Hippocampal formation (tissue), 2 donors: ENCODE data around the gene MAN2C1.
"Not testable (repeated sequence)": the region's sequence is repeated elsewhere in the genome, so short reads cannot be mapped to it uniquely, and the experiment has no call there.

ENCODE experiments used
- DNase-seq, 2 donors: peaks; one replicate each; lab custom pipeline; 2025; lab: John Stamatoyannopoulos, UW

The MAN2C1 gene

GRCh38 chr15:75361361-75361988 lies 6.9 kb downstream of the MAN2C1 start:
- DNase-seq = no peak

GRCh38 chr15:75360856-75361255 lies 7.6 kb downstream of the MAN2C1 start:
- DNase-seq = no peak

GRCh38 chr15:75360391-75360790 lies 8.0 kb downstream of the MAN2C1 start:
- no peak for DNase-seq

GRCh38 chr15:75359537-75360250 lies 8.7 kb downstream of the MAN2C1 start:
- no peak for DNase-seq

- DNase-seq = no peak
Observed at GRCh38 chr15:75358771-75359536, 9.5 kb downstream of the MAN2C1 start.

GRCh38 chr15:75357976-75358673 lies 10.3 kb downstream of the MAN2C1 start:
- no peak for DNase-seq

GRCh38 chr15:75356517-75356916 lies 11.9 kb downstream of the MAN2C1 start:
- DNase-seq = no peak

GRCh38 chr15:75356006-75356405 lies 12.4 kb downstream of the MAN2C1 start:
- no peak for DNase-seq

- DNase-seq = no peak
Observed at GRCh38 chr15:75355369-75355768, 13.0 kb downstream of the MAN2C1 start.

GRCh38 chr15:75354454-75354853 lies 14.0 kb downstream of the MAN2C1 start:
- no peak for DNase-seq

GRCh38 chr15:75353604-75354003 lies 14.8 kb downstream of the MAN2C1 start:
- DNase-seq = no peak

GRCh38 chr15:75352186-75353080 lies 16.0 kb downstream of the MAN2C1 start:
- no peak for DNase-seq

GRCh38 chr15:75350601-75351361 lies 17.6 kb downstream of the MAN2C1 start:
- DNase-seq = no peak

- DNase-seq = no peak
Observed at GRCh38 chr15:75349851-75350588, 18.4 kb downstream of the MAN2C1 start.

- DNase-seq = not testable (repeated sequence)
Observed at GRCh38 chr15:75349351-75349669, 19.1 kb downstream of the MAN2C1 start.

GRCh38 chr15:75348562-75349350 lies 19.7 kb downstream of the MAN2C1 start:
- DNase-seq = no peak

GRCh38 chr15:75348034-75348561 lies 20.3 kb downstream of the MAN2C1 start:
- DNase-seq = no peak

- DNase-seq = peak; percentile 45 to 66
Observed at GRCh38 chr15:75347222-75348033, 21.0 kb downstream of the MAN2C1 start.
